Astrocyte of the spinal cord (primary cell): ENCODE data around the gene C14orf180.

Experiments
- DNase-seq: peaks from one replicate; pipeline ENCODE4 v3.0.0; 2011; ENCODE audit warnings: low read depth, low spot score
- H3K4me3 ChIP-seq: 2 replicates; pipeline ENCODE4 v1.5.1; 2011; ENCODE audit warnings: low read depth, mild to moderate bottlenecking, low read length, moderate library complexity
- CTCF ChIP-seq: IDR thresholded peaks from 2 replicates; pipeline ENCODE4 v1.5.1; 2012; ENCODE audit warnings: low read depth, mild to moderate bottlenecking, low read length, inconsistent platforms
- in situ Hi-C: cut with HindIII; loops from 2 replicates; pipeline ENCODE4 v1.10.0; 2017; ENCODE audit warnings: low sequenced_read_pairs

Gene C14orf180

GRCh38 chr14:104579507-104579906 lies at the start of gene C14orf180:
Gene C14orf180, plus strand, starts transcription at chr14:104579764. Its CDS starts 6,667 bp downstream, at chr14:104586431.
- in situ Hi-C loops, result no loop called here
- H3K4me3 ChIP-seq, result no peak within 1 kb of the TSS
- no peak for TF ChIP-seq CTCF
- no peak for DNase-seq

GRCh38 chr14:104530646-104531045 lies 48.9 kb upstream of the C14orf180 start:
- in situ Hi-C loops, result no loop called here
- DNase-seq, result no peak
- TF ChIP-seq CTCF, result no peak
- no peak overlapping the region for H3K4me3 ChIP-seq

- no peak for TF ChIP-seq CTCF
- DNase-seq, result no peak
- H3K4me3 ChIP-seq, result no peak overlapping the region
- in situ Hi-C loops, result no loop called here
Observed at GRCh38 chr14:104531421-104532190, 48.0 kb upstream of the C14orf180 start.

- no peak overlapping the region for H3K4me3 ChIP-seq
- in situ Hi-C loops, result no loop called here
- TF ChIP-seq CTCF, result no peak
- DNase-seq, result no peak
Observed at GRCh38 chr14:104532191-104532555, 47.4 kb upstream of the C14orf180 start.

- DNase-seq, result no peak
- H3K4me3 ChIP-seq, result no peak overlapping the region
- in situ Hi-C loops, result no loop called here
- no peak for TF ChIP-seq CTCF
Observed at GRCh38 chr14:104534036-104534435, 45.5 kb upstream of the C14orf180 start.

GRCh38 chr14:104536942-104537612 lies 42.5 kb upstream of the C14orf180 start:
- in situ Hi-C loops, result no loop called here
- DNase-seq, result peak; percentile 2
- TF ChIP-seq CTCF, result no peak
- H3K4me3 ChIP-seq, result no peak overlapping the region
